GM20000 (cell line): Measurements from ENCODE around the gene LIMCH1.

ENCODE experiments used
- DNase-seq: peaks from one replicate; pipeline ENCODE4 v3.0.0; 2012; ENCODE audit warnings: low spot score
- TF ChIP-seq, protein P1 (sequence below): IDR thresholded peaks from 2 replicates; pipeline ENCODE4 v1.5.1; 2012; ENCODE audit warnings: mild to moderate bottlenecking, control low read depth; ENCODE audit errors: extremely low read depth, missing control alignments

Gene LIMCH1

DNA sequence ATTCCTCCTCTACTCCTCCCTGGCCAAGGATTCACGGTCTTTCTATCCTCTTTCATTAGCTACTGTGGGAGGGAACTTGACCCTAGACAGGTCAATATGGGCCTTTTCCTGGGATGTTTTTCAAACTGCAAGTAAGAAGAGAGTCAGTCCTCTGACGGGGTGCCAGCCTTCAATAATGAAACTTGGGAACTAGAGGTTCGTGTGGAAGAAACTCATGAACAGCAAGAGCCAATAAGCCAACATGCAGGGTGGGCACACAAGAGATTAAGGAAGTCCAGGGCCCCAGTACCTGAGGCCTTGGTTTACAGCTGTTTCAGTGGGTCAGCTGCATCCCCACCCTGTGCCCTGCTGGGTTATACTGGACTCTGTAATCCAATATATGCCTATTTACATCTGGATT lies 49.3 kb downstream of the LIMCH1 start:
- TF ChIP-seq, protein P1, sequence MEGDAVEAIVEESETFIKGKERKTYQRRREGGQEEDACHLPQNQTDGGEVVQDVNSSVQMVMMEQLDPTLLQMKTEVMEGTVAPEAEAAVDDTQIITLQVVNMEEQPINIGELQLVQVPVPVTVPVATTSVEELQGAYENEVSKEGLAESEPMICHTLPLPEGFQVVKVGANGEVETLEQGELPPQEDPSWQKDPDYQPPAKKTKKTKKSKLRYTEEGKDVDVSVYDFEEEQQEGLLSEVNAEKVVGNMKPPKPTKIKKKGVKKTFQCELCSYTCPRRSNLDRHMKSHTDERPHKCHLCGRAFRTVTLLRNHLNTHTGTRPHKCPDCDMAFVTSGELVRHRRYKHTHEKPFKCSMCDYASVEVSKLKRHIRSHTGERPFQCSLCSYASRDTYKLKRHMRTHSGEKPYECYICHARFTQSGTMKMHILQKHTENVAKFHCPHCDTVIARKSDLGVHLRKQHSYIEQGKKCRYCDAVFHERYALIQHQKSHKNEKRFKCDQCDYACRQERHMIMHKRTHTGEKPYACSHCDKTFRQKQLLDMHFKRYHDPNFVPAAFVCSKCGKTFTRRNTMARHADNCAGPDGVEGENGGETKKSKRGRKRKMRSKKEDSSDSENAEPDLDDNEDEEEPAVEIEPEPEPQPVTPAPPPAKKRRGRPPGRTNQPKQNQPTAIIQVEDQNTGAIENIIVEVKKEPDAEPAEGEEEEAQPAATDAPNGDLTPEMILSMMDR, result no peak
- no peak for DNase-seq

GRCh38 chr4:41590591-41590990 lies 52.6 kb downstream of the LIMCH1 start:
- DNase-seq, result no peak
- TF ChIP-seq, protein P1, result no peak

DNA sequence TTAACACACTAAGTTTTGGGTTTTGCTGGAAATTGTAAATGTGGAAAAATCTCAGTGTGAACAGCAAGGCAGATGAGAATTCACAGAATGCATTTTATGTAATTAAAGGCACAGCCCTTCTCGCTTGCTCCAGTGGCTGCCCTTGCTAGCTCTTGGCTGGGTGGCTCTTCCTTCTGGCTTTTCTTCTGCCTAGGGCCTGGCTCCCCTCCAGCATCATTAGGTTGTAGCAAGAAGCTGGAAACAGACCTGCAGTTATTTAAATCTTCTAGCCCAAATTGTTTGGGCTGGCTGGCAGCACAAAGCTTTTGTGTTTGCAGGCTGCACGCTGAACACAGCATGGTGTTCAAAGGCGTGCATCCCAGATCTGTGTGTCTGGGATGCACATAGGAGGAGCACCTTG lies 56.5 kb downstream of the LIMCH1 start:
- TF ChIP-seq, protein P1, result no peak
- no peak for DNase-seq

DNA sequence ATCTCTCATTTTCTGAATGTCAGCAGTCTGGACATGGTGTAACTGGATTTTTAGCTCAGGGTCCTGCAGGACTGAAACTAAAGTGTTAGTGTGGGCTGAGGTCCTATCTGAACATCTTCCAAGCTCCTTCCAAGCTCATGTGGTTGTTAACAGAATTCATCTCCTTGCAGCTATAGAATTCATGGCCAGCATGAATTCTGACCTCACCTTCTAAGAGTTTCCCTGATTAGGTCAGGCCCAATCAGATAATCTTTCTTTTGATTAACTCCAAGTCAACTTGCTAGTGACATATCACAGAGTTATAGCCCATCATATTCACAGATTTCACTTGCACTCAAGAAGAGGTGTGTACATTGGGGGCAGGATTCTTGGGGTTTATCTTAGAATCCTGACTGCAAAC lies 59.5 kb downstream of the LIMCH1 start:
- no peak for DNase-seq
- TF ChIP-seq, protein P1, result no peak

- no peak for DNase-seq
- TF ChIP-seq, protein P1, result no peak
Observed at GRCh38 chr4:41598580-41598979, 60.6 kb downstream of the LIMCH1 start.

GRCh38 chr4:41599192-41599786 lies 61.3 kb downstream of the LIMCH1 start:
- DNase-seq, result no peak
- TF ChIP-seq, protein P1, result no peak

- TF ChIP-seq, protein P1, result no peak
- no peak for DNase-seq
Observed at GRCh38 chr4:41600243-41600912, 62.4 kb downstream of the LIMCH1 start.
